H1 (cell line): ENCODE results near the gene SLC26A8. TPM values are rescaled to one million over a fixed set of nuclear protein-coding genes. Genes with fewer than 3 reads are reported as not detected.

Source experiments
- CTCF ChIA-PET: fragments of 300-600 bp; sonication (Branson Sonifier 250); formaldehyde crosslinking; loops from one replicate; lab custom pipeline; 2021; ENCODE audit not compliant: partially characterized antibody; lab: Charles Lee
- POLR2A ChIA-PET: fragments of 300-600 bp; sonication (Branson Sonifier 250); formaldehyde crosslinking; loops from one replicate; lab custom pipeline; 2021; ENCODE audit warnings: inconsistent platforms; ENCODE audit not compliant: partially characterized antibody; lab: Charles Lee
- DNase-seq, 2 experiments: peaks; one replicate each; pipeline versions ENCODE4 v3.0.0 to v3.0.0-alpha.2; 2010 to 2022; ENCODE audit warnings: low spot score in 2 of 2, low read depth in 1 of 2, mixed read lengths in 1 of 2
- FAIRE-seq: peaks from 2 replicates; lab custom pipeline; 2011; peaks lifted over from hg19 to GRCh38; lab: Jason Lieb, UNC
- H2AFZ ChIP-seq: 2 replicates; pipeline ENCODE4 v1.8.1; 2012; ENCODE audit warnings: low read length, inconsistent platforms
- H2AK5ac ChIP-seq: 2 replicates; pipeline ENCODE4 v1.6.1; 2013; ENCODE audit warnings: low read depth, low read length
- H2BK120ac ChIP-seq: replicated peaks from 2 replicates; pipeline ENCODE3; 2013; ENCODE audit warnings: low read depth, low read length, inconsistent platforms
- H2BK12ac ChIP-seq: 2 replicates; pipeline ENCODE4 v1.6.1; 2013; ENCODE audit warnings: low read depth, low read length
- H2BK15ac ChIP-seq: 2 replicates; pipeline ENCODE4 v1.6.1; 2013; ENCODE audit warnings: low read length
- H2BK20ac ChIP-seq: 2 replicates; pipeline ENCODE4 v1.6.1; 2013; ENCODE audit warnings: low read length
- H2BK5ac ChIP-seq: 2 replicates; pipeline ENCODE4 v1.6.1; 2013; ENCODE audit warnings: low read depth, low read length
- H3K14ac ChIP-seq: 2 replicates; pipeline ENCODE4 v1.6.1; 2013; ENCODE audit warnings: inconsistent platforms; ENCODE audit not compliant: insufficient read length
- H3K18ac ChIP-seq: 2 replicates; pipeline ENCODE4 v1.6.1; 2013; ENCODE audit warnings: low read length; ENCODE audit errors: extremely low read depth
- H3K23ac ChIP-seq: 2 replicates; pipeline ENCODE4 v1.6.1; 2013; ENCODE audit warnings: inconsistent platforms; ENCODE audit not compliant: insufficient read length
- H3K23me2 ChIP-seq: 2 replicates; pipeline ENCODE4 v1.6.1; 2013; ENCODE audit warnings: low read depth, low read length
- H3K27ac ChIP-seq: 2 replicates; pipeline ENCODE4 v1.6.1; 2011; ENCODE audit warnings: low read depth, low read length, inconsistent platforms
- H3K27me3 ChIP-seq, 4 experiments: replicated peaks in 1 of 4; 1 replicate in 1 of 4; 2 replicates in 3 of 4; pipeline versions ENCODE4 v1.6.1 to v1.8.1; 2011 to 2013; ENCODE audit warnings: low read length in 3 of 4, mild to moderate bottlenecking in 3 of 4, inconsistent platforms in 2 of 4, mixed read lengths in 2 of 4, moderate library complexity in 1 of 4; ENCODE audit not compliant: control insufficient read depth in 3 of 4, insufficient read depth in 3 of 4; ENCODE audit errors: extremely low read depth in 1 of 4
- H3K36me3 ChIP-seq, 4 experiments: 2 replicates each; pipeline versions ENCODE4 v1.6.1 to v1.8.1; 2011 to 2013; ENCODE audit warnings: mild to moderate bottlenecking in 4 of 4, low read length in 3 of 4, moderate library complexity in 2 of 4, control low read depth in 1 of 4, inconsistent platforms in 1 of 4; ENCODE audit not compliant: insufficient read depth in 4 of 4, control insufficient read depth in 2 of 4
- H3K4ac ChIP-seq: replicated peaks from 2 replicates; pipeline ENCODE3; 2013; ENCODE audit warnings: low read length, low read depth, mixed read lengths, inconsistent platforms; ENCODE audit not compliant: insufficient read length
- H3K4me1 ChIP-seq, 4 experiments: replicated peaks in 1 of 4; 1 replicate in 1 of 4; 2 replicates in 3 of 4; pipeline versions ENCODE4 v1.6.1 to v1.8.1; 2011 to 2013; ENCODE audit warnings: low read length in 3 of 4, inconsistent platforms in 2 of 4, mixed read lengths in 1 of 4; ENCODE audit not compliant: insufficient read depth in 4 of 4, control insufficient read depth in 3 of 4
- H3K4me2 ChIP-seq, 2 experiments: 2 replicates each; pipeline versions ENCODE4 v1.6.1 to v1.8.1; 2011 to 2013; ENCODE audit warnings: low read depth in 2 of 2, low read length in 2 of 2, control low read depth in 1 of 2, inconsistent platforms in 1 of 2, mild to moderate bottlenecking in 1 of 2; ENCODE audit not compliant: insufficient read depth in 1 of 2
- H3K4me3 ChIP-seq, 4 experiments: fragments of 200-600, 300-600 bp in 1 of 4; sonication (generic), shearing (Covaris generic), sonication (Bioruptor Twin) in 1 of 4; 2 replicates each; pipeline versions ENCODE4 v1.5.1 to v1.8.1; 2011 to 2016; ENCODE audit warnings: low read length in 4 of 4, low read depth in 3 of 4, control low read depth in 2 of 4, inconsistent platforms in 2 of 4, mild to moderate bottlenecking in 2 of 4, mixed read lengths in 1 of 4, moderate library complexity in 1 of 4; ENCODE audit not compliant: insufficient read depth in 2 of 4; ENCODE audit errors: extremely low read depth in 1 of 4
- H3K56ac ChIP-seq: replicated peaks from 2 replicates; pipeline ENCODE3; 2013; ENCODE audit warnings: low read depth, mild to moderate bottlenecking, mixed read lengths, low read length, inconsistent platforms; ENCODE audit not compliant: insufficient read length
- H3K79me1 ChIP-seq: 2 replicates; pipeline ENCODE4 v1.6.1; 2013; ENCODE audit warnings: low read depth, low read length, control low read depth
- H3K79me2 ChIP-seq, 2 experiments: 2 replicates each; pipeline versions ENCODE4 v1.6.1 to v1.8.1; 2012 to 2013; ENCODE audit warnings: low read length in 2 of 2, mild to moderate bottlenecking in 2 of 2, inconsistent platforms in 1 of 2; ENCODE audit not compliant: insufficient read depth in 2 of 2, control insufficient read depth in 1 of 2
- H3K9ac ChIP-seq, 4 experiments: replicated peaks in 1 of 4; 1 replicate in 1 of 4; 2 replicates in 3 of 4; pipeline versions ENCODE4 v1.6.1 to v1.8.1; 2011 to 2013; ENCODE audit warnings: low read depth in 3 of 4, low read length in 3 of 4, control low read depth in 2 of 4, mild to moderate bottlenecking in 2 of 4, moderate library complexity in 2 of 4, inconsistent platforms in 1 of 4; ENCODE audit errors: extremely low read depth in 1 of 4
- H3K9me3 ChIP-seq, 2 experiments: 2 replicates each; pipeline versions ENCODE4 v1.6.1 to v1.8.1; 2012 to 2013; ENCODE audit warnings: mild to moderate bottlenecking in 2 of 2, moderate library complexity in 2 of 2, control low read depth in 1 of 2, inconsistent platforms in 1 of 2, low read depth in 1 of 2, low read length in 1 of 2, mixed read lengths in 1 of 2; ENCODE audit not compliant: insufficient read depth in 2 of 2
- H4K20me1 ChIP-seq, 2 experiments: replicated peaks in 1 of 2; 2 replicates each; pipeline versions ENCODE3 to v1.8.1; 2011 to 2013; ENCODE audit warnings: inconsistent platforms in 2 of 2, low read length in 2 of 2, mild to moderate bottlenecking in 1 of 2; ENCODE audit not compliant: insufficient read depth in 2 of 2, control insufficient read depth in 1 of 2
- H4K5ac ChIP-seq: 2 replicates; pipeline ENCODE4 v1.6.1; 2013; ENCODE audit warnings: low read length, low read depth, mixed read lengths, inconsistent platforms; ENCODE audit not compliant: insufficient read length
- H4K8ac ChIP-seq: 2 replicates; pipeline ENCODE4 v1.8.0; 2013; ENCODE audit warnings: mild to moderate bottlenecking, moderate library complexity, low read length, inconsistent platforms; ENCODE audit not compliant: insufficient read depth; ENCODE audit errors: extremely low read depth
- H4K91ac ChIP-seq: replicated peaks from 2 replicates; pipeline ENCODE3; 2013; ENCODE audit warnings: low read length, mixed read lengths, inconsistent platforms; ENCODE audit not compliant: insufficient read length
- CBX5 ChIP-seq: fragments of 300-800, 300-1000 bp; sonication (generic); IDR thresholded peaks from 2 replicates; pipeline ENCODE4 v1.7.1; 2016; ENCODE audit warnings: antibody characterized with exemption, low read length, low read depth
- CEBPB ChIP-seq: IDR thresholded peaks from 2 replicates; pipeline ENCODE4 v1.6.1; 2012; ENCODE audit warnings: low read depth, low read length
- GTF2F1 ChIP-seq: IDR thresholded peaks from 2 replicates; pipeline ENCODE4 v1.6.1; 2012; ENCODE audit warnings: low read depth, low read length, improper control_type of control experiment, borderline replicate concordance
- KDM4A ChIP-seq: IDR thresholded peaks from one replicate; pipeline ENCODE4 v1.7.1; 2012; ENCODE audit warnings: low read depth, mild to moderate bottlenecking, moderate library complexity, low read length, inconsistent platforms; ENCODE audit not compliant: severe bottlenecking
- NANOG ChIP-seq: IDR thresholded peaks from 2 replicates; pipeline ENCODE4 v1.6.1; 2011; ENCODE audit warnings: low read length, low read depth, mild to moderate bottlenecking, inconsistent platforms; ENCODE audit not compliant: insufficient read depth, poor library complexity, severe bottlenecking
- POLR2A ChIP-seq, 2 experiments: IDR thresholded peaks; 1 replicate in 1 of 2; 2 replicates in 1 of 2; pipeline ENCODE4 v1.6.1; 2011; ENCODE audit warnings: low read depth in 2 of 2, low read length in 2 of 2, mild to moderate bottlenecking in 2 of 2; ENCODE audit errors: control extremely low read depth in 1 of 2
- SRF ChIP-seq: IDR thresholded peaks from 2 replicates; pipeline ENCODE4 v1.6.1; 2011; ENCODE audit warnings: mild to moderate bottlenecking, low read depth, low read length, moderate library complexity
- WGBS, 2 experiments: shearing (Covaris generic) in 1 of 2; methylation state at CpG; one replicate each; pipeline versions ENCODE4 v1.1.6 to v1.1.7; 2013 to 2015; ENCODE audit warnings: low lambda C conversion rate in 2 of 2, mixed read lengths in 2 of 2, inconsistent platforms in 1 of 2, low coverage in 1 of 2, missing lambda C conversion rate in 1 of 2; ENCODE audit not compliant: insufficient replicate concordance in 2 of 2, insufficient coverage in 1 of 2, insufficient read length in 1 of 2; ENCODE audit errors: extremely low coverage in 1 of 2, missing lambda C conversion rate in 1 of 2; 5-methylcytosine and 5-hydroxymethylcytosine counted together
- polyA plus RNA-seq, 7 experiments: library from polyadenylated mRNA; depleted of rRNA in 3 of 7; stranded (reverse) in 5 of 7; unstranded in 2 of 7; fragments of >200 nt in 5 of 7; fragments of 200-250 nt in 2 of 7; gene quantifications; 1 replicate in 5 of 7; 2 replicates in 1 of 7; 4 replicates in 1 of 7; pipeline versions ENCODE4 v1.2.1 to v1.2.3, GENCODE V29; 2011 to 2013; ENCODE audit warnings: missing spikeins in 2 of 7, mixed read lengths in 2 of 7
- total RNA-seq: library from RNA; stranded (reverse); fragmentation: NEBNext Ultra II Directional; extraction: Animal tissue kit (Norgen Biotek cat#: 25700); gene quantifications from 2 replicates; pipeline ENCODE4 v1.2.1, GENCODE V29; 2021
- TF ChIP-seq, protein P1 (sequence below): IDR thresholded peaks from 2 replicates; pipeline ENCODE4 v1.6.1; 2012; ENCODE audit warnings: low read length, inconsistent platforms
- TF ChIP-seq, protein P2 (sequence below), 3 experiments: IDR thresholded peaks; 1 replicate in 2 of 3; 2 replicates in 1 of 3; pipeline versions ENCODE4 v1.5.1 to v1.6.1; 2011; ENCODE audit warnings: low read length in 3 of 3, mild to moderate bottlenecking in 3 of 3, inconsistent platforms in 2 of 3, low read depth in 1 of 3, moderate library complexity in 1 of 3; ENCODE audit not compliant: insufficient read depth in 1 of 3; ENCODE audit errors: control extremely low read depth in 1 of 3

Gene SLC26A8
- total and polyA plus RNA-seq, 2 of the 8 experiments (the other 6 are each of a cell fraction or from before 2014, with no cell fraction given): 0.56 to 0.57 TPM

DNA sequence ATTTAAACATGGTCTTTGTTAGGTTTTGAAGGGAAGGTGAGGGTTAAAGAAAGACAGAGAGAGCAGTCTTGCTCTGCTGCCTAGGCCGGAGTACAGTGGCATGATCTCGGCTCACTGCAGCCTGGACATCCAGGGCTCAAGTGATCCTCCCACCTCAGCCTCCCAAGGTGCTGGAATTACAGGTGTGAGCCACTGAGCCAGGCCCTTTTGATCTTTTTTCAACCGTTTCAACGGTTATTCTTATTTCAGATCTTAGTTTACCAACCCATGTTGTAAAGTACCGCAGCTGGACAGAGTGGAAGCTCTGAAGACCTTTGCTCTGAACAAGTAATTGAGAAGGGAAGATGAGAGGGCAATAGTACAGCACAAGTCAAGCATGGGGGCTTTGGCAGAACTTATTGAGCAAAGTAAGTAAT is 102.3 kb downstream of the SLC26A8 start:
- H3K9me3 ChIP-seq: no peaks in the 10 kb centered on the region
- no peak overlapping the region for H2AK5ac ChIP-seq
- no peak overlapping the region for H3K9ac ChIP-seq
- POLR2A ChIA-PET: interaction anchor here (0.8 to 3.3 kb wide), 3 partner anchors 9 to 105 kb away, joined by 3 to 27 read pairs (median 7); partner anchors contain the start of gene MAPK14
- DNase-seq: no peak
- CTCF ChIA-PET: interaction anchor here (0.6 to 1.6 kb wide), 4 partner anchors 10 to 380 kb away, joined by 3 read pairs; partner anchors contain the start of gene ARMC12
- H3K27me3 ChIP-seq: 0 out of 7 replicates have a peak, but pooled peaks cover 0 to 4% (median 0%) of the 10 kb centered on the region in 4 experiments
- H3K27ac ChIP-seq: no peak overlapping the region
- no peak overlapping the region for H3K18ac ChIP-seq
- no peak overlapping the region for H3K4me2 ChIP-seq
- no peak overlapping the region for H2AFZ ChIP-seq
- no peak overlapping the region for H4K91ac ChIP-seq
- no peak overlapping the region for H2BK12ac ChIP-seq
- H3K4me3 ChIP-seq: no peak overlapping the region
- no peak for FAIRE-seq
- no peak overlapping the region for H2BK15ac ChIP-seq
- H3K56ac ChIP-seq: no peak overlapping the region
- H3K14ac ChIP-seq: no peak overlapping the region
- H3K4me1 ChIP-seq: peaks cover 0 to 8% (median 0%) of the 10 kb centered on the region in 4 experiments; a peak in 1 of 7 replicates
- H3K79me1 ChIP-seq: peaks cover under 1% of the 10 kb centered on the region; the same call in 1 of the 2 replicates
- no peak overlapping the region for H3K4ac ChIP-seq
- H4K5ac ChIP-seq: no peak overlapping the region
- H3K23me2 ChIP-seq: peaks cover 12% of the 10 kb centered on the region
- H4K8ac ChIP-seq: no peak overlapping the region
- peaks cover 0 to 2% (median 0%) of the 10 kb centered on the region in 4 experiments; a peak in 2 of 8 replicates for H3K36me3 ChIP-seq
- no peak overlapping the region for H2BK120ac ChIP-seq
- no peak overlapping the region for H2BK20ac ChIP-seq
- 92% methylated on average over 5 of the region's 5 CpGs; no CpG with 5 or more reads in 1 of the 2 experiments for WGBS, 2 experiments
- H4K20me1 ChIP-seq: peaks cover 11 to 12% of the 10 kb centered on the region in 2 experiments
- no peak overlapping the region for H3K23ac ChIP-seq
- H2BK5ac ChIP-seq: no peak overlapping the region
- H3K79me2 ChIP-seq: peaks cover 11 to 33% of the 10 kb centered on the region in 2 experiments; a peak in 3 of 4 replicates
- TF ChIP-seq, protein P1, sequence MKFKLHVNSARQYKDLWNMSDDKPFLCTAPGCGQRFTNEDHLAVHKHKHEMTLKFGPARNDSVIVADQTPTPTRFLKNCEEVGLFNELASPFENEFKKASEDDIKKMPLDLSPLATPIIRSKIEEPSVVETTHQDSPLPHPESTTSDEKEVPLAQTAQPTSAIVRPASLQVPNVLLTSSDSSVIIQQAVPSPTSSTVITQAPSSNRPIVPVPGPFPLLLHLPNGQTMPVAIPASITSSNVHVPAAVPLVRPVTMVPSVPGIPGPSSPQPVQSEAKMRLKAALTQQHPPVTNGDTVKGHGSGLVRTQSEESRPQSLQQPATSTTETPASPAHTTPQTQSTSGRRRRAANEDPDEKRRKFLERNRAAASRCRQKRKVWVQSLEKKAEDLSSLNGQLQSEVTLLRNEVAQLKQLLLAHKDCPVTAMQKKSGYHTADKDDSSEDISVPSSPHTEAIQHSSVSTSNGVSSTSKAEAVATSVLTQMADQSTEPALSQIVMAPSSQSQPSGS: no peak
- TF ChIP-seq GTF2F1 (no peak), POLR2A (IDR thresholded peaks at IDR 0.05; ENCODE audit: control extremely low read depth in 1 of 2, low read depth in 2 of 2, low read length in 2 of 2) (no peak), KDM4A (no peak), NANOG (no peak), SRF (no peak), CEBPB (no peak), CBX5 (no peak)
- TF ChIP-seq, protein P2, sequence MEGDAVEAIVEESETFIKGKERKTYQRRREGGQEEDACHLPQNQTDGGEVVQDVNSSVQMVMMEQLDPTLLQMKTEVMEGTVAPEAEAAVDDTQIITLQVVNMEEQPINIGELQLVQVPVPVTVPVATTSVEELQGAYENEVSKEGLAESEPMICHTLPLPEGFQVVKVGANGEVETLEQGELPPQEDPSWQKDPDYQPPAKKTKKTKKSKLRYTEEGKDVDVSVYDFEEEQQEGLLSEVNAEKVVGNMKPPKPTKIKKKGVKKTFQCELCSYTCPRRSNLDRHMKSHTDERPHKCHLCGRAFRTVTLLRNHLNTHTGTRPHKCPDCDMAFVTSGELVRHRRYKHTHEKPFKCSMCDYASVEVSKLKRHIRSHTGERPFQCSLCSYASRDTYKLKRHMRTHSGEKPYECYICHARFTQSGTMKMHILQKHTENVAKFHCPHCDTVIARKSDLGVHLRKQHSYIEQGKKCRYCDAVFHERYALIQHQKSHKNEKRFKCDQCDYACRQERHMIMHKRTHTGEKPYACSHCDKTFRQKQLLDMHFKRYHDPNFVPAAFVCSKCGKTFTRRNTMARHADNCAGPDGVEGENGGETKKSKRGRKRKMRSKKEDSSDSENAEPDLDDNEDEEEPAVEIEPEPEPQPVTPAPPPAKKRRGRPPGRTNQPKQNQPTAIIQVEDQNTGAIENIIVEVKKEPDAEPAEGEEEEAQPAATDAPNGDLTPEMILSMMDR (IDR thresholded peaks at IDR 0.05; ENCODE audit: control extremely low read depth in 1 of 3, insufficient read depth in 1 of 3, low read depth in 1 of 3, low read length in 3 of 3): no peak
